RWPE2 (cell line): ENCODE data around the gene SHMT2.

Source experiments
- ATAC-seq: fragments of 200-7000 bp; cut with Tn5 transposase; 3 replicates; pipeline ENCODE4 v1.9.1; 2021; ENCODE audit warnings: low read depth
- DNase-seq: peaks from one replicate; pipeline ENCODE4 v3.0.0-alpha.2; 2020; ENCODE audit warnings: low spot score
- H3K27ac ChIP-seq: fragments of 450-650 bp; 2 replicates; pipeline ENCODE4 v1.5.1; 2017; ENCODE audit warnings: mild to moderate bottlenecking; ENCODE audit not compliant: poor library complexity, severe bottlenecking
- H3K27me3 ChIP-seq: fragments of 250-450 bp; sonication (Bioruptor Pico); 2 replicates; pipeline ENCODE4 v1.5.1; 2021; ENCODE audit warnings: mild to moderate bottlenecking, moderate library complexity; ENCODE audit not compliant: insufficient read depth, poor library complexity, severe bottlenecking
- H3K36me3 ChIP-seq: fragments of 250-450 bp; sonication (Bioruptor Pico); 2 replicates; pipeline ENCODE4 v1.5.1; 2020; ENCODE audit warnings: low read depth, mild to moderate bottlenecking, moderate library complexity
- H3K4me1 ChIP-seq: fragments of 250-450 bp; sonication (Bioruptor Pico); 2 replicates; pipeline ENCODE4 v1.5.1; 2021; ENCODE audit warnings: mild to moderate bottlenecking, moderate library complexity; ENCODE audit not compliant: insufficient read depth, poor library complexity, severe bottlenecking
- H3K4me3 ChIP-seq: fragments of 250-450 bp; sonication (Bioruptor Pico); 2 replicates; pipeline ENCODE4 v1.5.1; 2021; ENCODE audit warnings: mild to moderate bottlenecking, moderate library complexity; ENCODE audit not compliant: severe bottlenecking
- H3K9me3 ChIP-seq: fragments of 250-450 bp; sonication (Bioruptor Pico); 2 replicates; pipeline ENCODE4 v1.5.1; 2021; ENCODE audit warnings: mild to moderate bottlenecking, moderate library complexity; ENCODE audit not compliant: severe bottlenecking
- TF ChIP-seq, protein P1 (sequence below): fragments of 450-650 bp; IDR thresholded peaks from one replicate; pipeline ENCODE4 v1.5.1; 2017; ENCODE audit warnings: mild to moderate bottlenecking, moderate library complexity; ENCODE audit not compliant: poor library complexity, severe bottlenecking

The SHMT2 gene

GRCh38 chr12:57242691-57243454 is 13.4 kb downstream of the SHMT2 start:
- H3K27me3 ChIP-seq, result peaks cover 32% of the 10 kb centered on the region
- DNase-seq, result peak; percentile 68
- peak overlapping the region; percentile 33 for H3K4me3 ChIP-seq
- peak; percentile 51 for ATAC-seq
- no peak overlapping the region for H3K27ac ChIP-seq
- TF ChIP-seq, protein P1, sequence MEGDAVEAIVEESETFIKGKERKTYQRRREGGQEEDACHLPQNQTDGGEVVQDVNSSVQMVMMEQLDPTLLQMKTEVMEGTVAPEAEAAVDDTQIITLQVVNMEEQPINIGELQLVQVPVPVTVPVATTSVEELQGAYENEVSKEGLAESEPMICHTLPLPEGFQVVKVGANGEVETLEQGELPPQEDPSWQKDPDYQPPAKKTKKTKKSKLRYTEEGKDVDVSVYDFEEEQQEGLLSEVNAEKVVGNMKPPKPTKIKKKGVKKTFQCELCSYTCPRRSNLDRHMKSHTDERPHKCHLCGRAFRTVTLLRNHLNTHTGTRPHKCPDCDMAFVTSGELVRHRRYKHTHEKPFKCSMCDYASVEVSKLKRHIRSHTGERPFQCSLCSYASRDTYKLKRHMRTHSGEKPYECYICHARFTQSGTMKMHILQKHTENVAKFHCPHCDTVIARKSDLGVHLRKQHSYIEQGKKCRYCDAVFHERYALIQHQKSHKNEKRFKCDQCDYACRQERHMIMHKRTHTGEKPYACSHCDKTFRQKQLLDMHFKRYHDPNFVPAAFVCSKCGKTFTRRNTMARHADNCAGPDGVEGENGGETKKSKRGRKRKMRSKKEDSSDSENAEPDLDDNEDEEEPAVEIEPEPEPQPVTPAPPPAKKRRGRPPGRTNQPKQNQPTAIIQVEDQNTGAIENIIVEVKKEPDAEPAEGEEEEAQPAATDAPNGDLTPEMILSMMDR, result peak; percentile 73
- no peaks in the 10 kb centered on the region for H3K4me1 ChIP-seq
- no peaks in the 10 kb centered on the region for H3K36me3 ChIP-seq
- H3K9me3 ChIP-seq, result no peaks in the 10 kb centered on the region

GRCh38 chr12:57243521-57244311 is 14.2 kb downstream of the SHMT2 start:
- H3K4me1 ChIP-seq, result no peaks in the 10 kb centered on the region
- H3K27ac ChIP-seq, result no peak overlapping the region
- DNase-seq, result peak; percentile 69
- H3K36me3 ChIP-seq, result no peaks in the 10 kb centered on the region
- peaks cover 28% of the 10 kb centered on the region for H3K27me3 ChIP-seq
- peak; percentile 13; the same call in 2 of the 3 replicates for ATAC-seq
- TF ChIP-seq, protein P1, result peak; percentile 75
- H3K9me3 ChIP-seq, result no peaks in the 10 kb centered on the region
- peak overlapping the region; percentile 33 for H3K4me3 ChIP-seq

- no peaks in the 10 kb centered on the region for H3K9me3 ChIP-seq
- no peaks in the 10 kb centered on the region for H3K4me1 ChIP-seq
- ATAC-seq, result no peak
Observed at GRCh38 chr12:57244312-57244696, 14.8 kb downstream of the SHMT2 start.

GRCh38 chr12:57247041-57247440 is 17.5 kb downstream of the SHMT2 start:
- H3K4me3 ChIP-seq, result no peak overlapping the region
- no peak overlapping the region for H3K27ac ChIP-seq
- no peaks in the 10 kb centered on the region for H3K9me3 ChIP-seq
- no peaks in the 10 kb centered on the region for H3K36me3 ChIP-seq
- ATAC-seq (no peak), DNase-seq (no peak)
- no peaks in the 10 kb centered on the region for H3K4me1 ChIP-seq
- peaks cover 5% of the 10 kb centered on the region for H3K27me3 ChIP-seq
- TF ChIP-seq, protein P1, result no peak

More at GRCh38 chr12:57244312-57244696, 14.8 kb downstream of the SHMT2 start:
- H3K36me3 ChIP-seq, result no peaks in the 10 kb centered on the region
- no peak for DNase-seq
- no peak overlapping the region for H3K4me3 ChIP-seq
- no peak overlapping the region for H3K27ac ChIP-seq
- TF ChIP-seq, protein P1, result no peak
- H3K27me3 ChIP-seq, result peaks cover 27% of the 10 kb centered on the region
